ENCODE data around the gene CNTD1. TPM values are rescaled to one million over a fixed set of nuclear protein-coding genes. Genes with fewer than 3 reads are reported as not detected.
A peak's percentile ranks its signal among the peaks of the same experiment; 100 is the strongest.

The CNTD1 gene
- polyA plus RNA-seq, 1 experiment: 0.45 TPM

GRCh38 chr17:42796066-42796758, 2.4 kb upstream of the CNTD1 start:
- Histone ChIP-seq H3K4me3 (ENCODE audit: low read depth, low read length) (no peak overlapping the region), H3K36me3 (ENCODE audit: control insufficient read depth, insufficient read depth, low read length) (peaks cover 4% of the 10 kb centered on the region; the same call in 1 of the 2 replicates), H3K27me3 (ENCODE audit: control insufficient read depth, insufficient read depth, low read length) (no peaks in the 10 kb centered on the region)
- ChIA-PET POLR2A (no interaction called here), CTCF (interaction anchor here (1.3 to 2.4 kb wide), 3 partner anchors 10 to 28 kb away, joined by 5 to 8 read pairs (median 6); partner anchors contain the start of gene BECN1)
- DNase-seq (ENCODE audit: low read depth): no peak
- TF ChIP-seq CTCF (IDR thresholded peaks at IDR 0.05; ENCODE audit: insufficient read depth, low read depth, low read length): no peak

GRCh38 chr17:42797067-42798007, 1.3 kb upstream of the CNTD1 start:
- ChIA-PET CTCF (interaction anchor here (1.3 to 2.3 kb wide), 2 partner anchors 23 to 27 kb away, joined by 5 to 8 read pairs; partner anchors contain the start of gene BECN1), POLR2A (no interaction called here)
- Histone ChIP-seq H3K4me3 (ENCODE audit: low read depth, low read length) (peak overlapping the region; percentile 77), H3K36me3 (ENCODE audit: control insufficient read depth, insufficient read depth, low read length) (peaks cover 4% of the 10 kb centered on the region; the same call in 1 of the 2 replicates), H3K27me3 (ENCODE audit: control insufficient read depth, insufficient read depth, low read length) (no peaks in the 10 kb centered on the region)
- TF ChIP-seq CTCF (IDR thresholded peaks at IDR 0.05; ENCODE audit: insufficient read depth, low read depth, low read length): no peak
- no peak for DNase-seq (ENCODE audit: low read depth)

GRCh38 chr17:42798011-42798382, 664 bp upstream of the CNTD1 start:
- CTCF ChIA-PET: interaction anchor here (1.6 to 2.3 kb wide), 2 partner anchors 22 to 27 kb away, joined by 4 to 8 read pairs; partner anchors contain the start of gene BECN1
- POLR2A ChIA-PET: no interaction called here

DNA sequence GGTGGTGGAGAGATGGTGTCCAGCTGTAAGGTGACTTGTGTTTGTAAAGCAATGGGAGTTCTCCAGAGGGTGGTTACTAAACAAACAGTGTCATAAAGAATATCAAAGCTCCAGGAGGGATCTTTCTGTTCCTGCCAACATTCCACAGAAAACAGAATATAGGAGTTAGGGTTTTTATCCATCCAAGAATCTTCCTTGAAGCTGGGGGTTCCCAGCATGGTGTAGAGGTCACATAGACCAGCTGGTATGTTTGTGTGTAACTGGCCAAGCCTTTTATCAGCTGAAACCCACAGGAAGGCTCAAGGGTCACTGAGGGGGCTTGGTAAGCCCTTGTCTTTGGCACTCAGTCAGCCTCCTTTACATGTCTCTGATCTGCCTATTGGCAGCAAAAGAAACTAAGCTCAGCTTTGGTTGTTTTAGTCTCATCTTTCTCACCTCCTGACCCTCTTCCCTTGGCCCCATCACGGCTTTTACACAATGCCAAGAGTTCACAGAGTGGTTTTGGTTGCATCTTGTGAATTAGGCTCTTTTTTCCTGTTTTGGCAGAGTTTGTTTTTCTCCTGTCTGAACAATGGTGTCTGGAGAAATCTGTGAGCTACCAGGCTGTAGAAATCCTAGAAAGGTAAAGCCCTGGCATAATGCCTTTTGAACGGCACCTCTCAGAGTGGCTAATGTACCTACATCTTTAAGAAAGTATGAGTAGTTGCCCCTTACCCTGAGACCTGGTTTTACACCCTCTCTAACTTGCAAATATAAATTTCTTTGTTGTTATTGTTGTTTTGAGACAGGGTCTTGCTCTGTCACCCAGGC, 4.6 kb downstream of the CNTD1 start:
- no peak for DNase-seq (ENCODE audit: low read depth)
- Histone ChIP-seq H3K27me3 (ENCODE audit: control insufficient read depth, insufficient read depth, low read length) (no peaks in the 10 kb centered on the region), H3K4me3 (ENCODE audit: low read depth, low read length) (no peak overlapping the region), H3K36me3 (ENCODE audit: control insufficient read depth, insufficient read depth, low read length) (no peaks in the 10 kb centered on the region; the same call in 1 of the 2 replicates)
- no peak for TF ChIP-seq CTCF (IDR thresholded peaks at IDR 0.05; ENCODE audit: insufficient read depth, low read depth, low read length)
- ChIA-PET CTCF (interaction anchor here (0.9 to 3.5 kb wide), 2 partner anchors 16 to 20 kb away, joined by 4 to 20 read pairs; partner anchors contain the start of gene BECN1), POLR2A (no interaction called here)

More at GRCh38 chr17:42798011-42798382, 664 bp upstream of the CNTD1 start:
- H3K36me3 ChIP-seq (ENCODE audit: control insufficient read depth, insufficient read depth, low read length): peaks cover 4% of the 10 kb centered on the region; the same call in 1 of the 2 replicates
- H3K4me3 ChIP-seq (ENCODE audit: low read depth, low read length): peak overlapping the region; percentile 77
- no peak for TF ChIP-seq CTCF (IDR thresholded peaks at IDR 0.05; ENCODE audit: insufficient read depth, low read depth, low read length)
- no peak for DNase-seq (ENCODE audit: low read depth)
- no peaks in the 10 kb centered on the region for H3K27me3 ChIP-seq (ENCODE audit: control insufficient read depth, insufficient read depth, low read length)
